SIG-M5 treated with dmso at 0.1 percent for 504 hours (cell line): ENCODE results near the gene SEMA3G.

Experiments
- DNase-seq: peaks from one replicate; lab custom pipeline; 2025; ENCODE audit not compliant: unreplicated experiment; lab: John Stamatoyannopoulos, UW

SEMA3G gene

DNA sequence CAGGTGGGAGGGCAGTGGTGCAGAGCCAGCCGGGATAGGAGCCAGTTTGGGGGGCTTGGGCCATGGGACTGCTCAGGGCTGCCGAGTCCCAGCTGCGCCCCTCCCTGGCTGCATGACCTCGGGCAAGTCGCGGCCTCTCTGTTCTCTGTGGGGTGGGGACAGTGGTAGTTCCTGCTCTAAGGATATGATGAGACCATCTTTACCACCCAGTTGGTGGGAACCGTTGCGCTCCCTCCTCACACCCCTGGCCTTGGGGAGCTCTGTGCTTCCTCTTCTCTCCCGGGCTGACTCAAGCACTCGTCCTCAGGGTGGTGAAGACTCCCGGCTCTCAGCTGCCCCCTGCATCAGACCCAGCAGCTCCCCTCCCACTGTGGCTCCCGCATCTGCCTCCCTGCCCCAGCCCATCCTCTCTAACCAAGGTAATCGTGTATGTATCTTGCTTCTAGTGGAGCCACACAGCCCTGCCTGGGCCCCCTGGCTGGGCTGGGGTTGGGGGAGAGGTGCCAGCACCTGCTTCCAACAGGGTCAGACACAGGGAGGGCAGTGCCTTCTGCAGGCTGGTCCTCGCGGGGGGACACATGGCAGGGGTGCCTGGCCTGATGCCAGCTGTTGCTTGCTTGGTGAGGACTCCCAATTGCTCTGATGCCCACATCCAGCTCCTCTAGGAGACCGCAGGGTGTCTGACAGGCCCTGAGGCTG is 35.1 kb upstream of the SEMA3G start:
- DNase-seq: no peak

DNA sequence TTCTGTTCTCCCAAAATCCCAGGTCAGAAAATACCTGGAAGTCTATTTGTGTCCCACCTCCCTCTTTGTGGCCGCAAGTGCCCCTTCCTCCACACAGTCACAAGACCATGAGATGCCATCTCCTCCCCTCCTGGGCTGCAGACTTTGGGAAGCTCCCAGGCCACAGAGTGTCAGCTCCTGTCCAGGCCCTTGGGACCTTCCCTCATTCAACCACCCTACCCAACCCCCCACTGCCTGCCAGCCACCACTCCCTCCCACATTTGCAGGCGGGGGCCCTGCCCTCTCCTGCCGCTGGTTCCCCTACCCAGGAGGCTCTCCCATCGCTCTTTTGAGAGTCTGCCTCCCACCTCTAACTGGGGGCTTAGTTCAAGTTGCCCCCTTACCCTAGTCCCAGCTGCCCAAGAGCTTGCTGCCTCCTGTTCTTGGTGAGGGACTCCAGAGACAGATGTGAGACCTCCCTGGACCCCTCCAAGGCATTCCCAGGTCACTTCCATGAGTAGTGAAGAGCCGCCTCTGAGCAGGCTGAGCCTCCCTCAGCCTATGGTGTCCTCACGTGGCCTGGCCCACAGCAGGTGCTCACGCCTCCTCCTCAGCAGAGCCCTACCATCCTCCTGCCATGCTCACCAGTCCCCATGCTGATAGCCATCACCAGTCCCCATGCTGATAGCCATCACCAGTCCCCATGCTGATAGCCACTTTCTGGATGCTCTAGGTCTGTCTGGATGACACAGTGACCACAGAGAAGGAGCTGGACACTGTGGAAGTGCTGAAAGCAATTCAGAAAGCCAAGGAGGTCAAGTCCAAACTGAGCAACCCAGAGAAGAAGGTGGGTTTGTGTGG is 34.4 kb upstream of the SEMA3G start:
- no peak for DNase-seq

DNA sequence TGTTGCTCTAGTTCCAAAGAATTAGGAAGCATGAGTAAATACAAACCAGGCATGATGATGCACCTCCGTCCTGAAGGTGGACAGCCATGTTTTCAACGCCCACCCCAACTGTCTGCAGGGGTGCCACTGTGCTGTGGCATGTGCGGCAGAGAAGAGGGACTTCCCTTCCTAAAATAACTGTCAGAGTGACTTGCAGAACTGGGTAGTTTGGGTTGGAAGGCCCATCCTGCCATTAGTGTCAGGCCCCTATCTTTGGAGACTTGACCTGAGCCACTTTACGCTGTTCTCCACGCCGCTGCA is 32.8 kb upstream of the SEMA3G start:
- DNase-seq: no peak

DNA sequence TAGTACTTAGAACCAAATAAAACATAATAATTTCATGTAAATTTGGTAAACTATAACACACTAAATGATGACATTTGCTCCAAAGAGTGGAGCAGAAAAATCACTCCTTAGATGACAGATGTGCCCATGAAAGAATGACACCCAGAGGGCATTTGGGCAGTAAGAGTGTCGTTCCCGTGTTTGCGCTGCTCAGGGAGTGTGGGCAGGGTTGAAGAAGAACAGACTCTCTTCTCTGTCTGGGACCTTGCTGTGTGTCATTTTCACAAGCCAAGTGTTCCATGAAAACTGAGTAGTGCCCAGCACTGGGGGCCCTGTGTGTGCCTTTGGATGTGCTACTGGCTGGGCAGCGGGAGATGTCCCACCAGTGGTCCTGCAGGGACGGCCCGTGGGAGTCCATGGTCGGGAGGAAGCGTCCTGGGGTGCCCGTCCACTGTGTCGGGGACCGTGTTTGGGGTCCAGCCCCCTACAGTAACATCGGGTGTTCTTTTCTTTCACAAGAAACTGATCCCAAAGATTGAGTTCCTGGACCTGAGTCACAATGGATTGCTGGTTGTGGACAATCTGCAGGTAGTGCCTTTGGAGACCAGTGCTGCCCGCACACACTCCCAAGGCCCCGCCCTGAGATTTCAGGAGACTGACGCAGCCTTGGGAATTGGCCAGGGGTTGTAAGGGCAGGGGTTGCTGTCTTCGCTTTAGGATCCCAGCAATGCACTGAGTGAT is 32.3 kb upstream of the SEMA3G start:
- DNase-seq: no peak

DNA sequence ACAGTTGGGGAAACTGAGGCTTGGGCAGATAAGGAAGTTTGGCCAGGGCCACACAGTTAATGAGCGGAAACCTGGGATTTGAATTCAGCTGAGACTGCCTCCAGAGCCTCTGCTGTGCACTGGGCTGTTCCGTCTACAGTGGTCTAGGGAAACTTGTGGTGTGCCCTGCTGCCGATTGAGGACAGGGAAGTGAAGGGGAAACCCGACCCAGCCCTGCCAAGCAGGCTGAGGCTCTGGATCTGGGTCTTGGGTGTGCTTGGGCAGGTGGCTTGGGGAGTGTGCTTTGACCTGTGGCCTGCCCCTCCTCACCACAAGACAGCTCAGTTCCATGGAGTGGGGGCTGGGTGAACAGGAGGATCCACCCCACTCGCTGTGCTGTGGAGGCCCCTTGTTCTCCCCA is 28.1 kb upstream of the SEMA3G start:
- DNase-seq: no peak

DNA sequence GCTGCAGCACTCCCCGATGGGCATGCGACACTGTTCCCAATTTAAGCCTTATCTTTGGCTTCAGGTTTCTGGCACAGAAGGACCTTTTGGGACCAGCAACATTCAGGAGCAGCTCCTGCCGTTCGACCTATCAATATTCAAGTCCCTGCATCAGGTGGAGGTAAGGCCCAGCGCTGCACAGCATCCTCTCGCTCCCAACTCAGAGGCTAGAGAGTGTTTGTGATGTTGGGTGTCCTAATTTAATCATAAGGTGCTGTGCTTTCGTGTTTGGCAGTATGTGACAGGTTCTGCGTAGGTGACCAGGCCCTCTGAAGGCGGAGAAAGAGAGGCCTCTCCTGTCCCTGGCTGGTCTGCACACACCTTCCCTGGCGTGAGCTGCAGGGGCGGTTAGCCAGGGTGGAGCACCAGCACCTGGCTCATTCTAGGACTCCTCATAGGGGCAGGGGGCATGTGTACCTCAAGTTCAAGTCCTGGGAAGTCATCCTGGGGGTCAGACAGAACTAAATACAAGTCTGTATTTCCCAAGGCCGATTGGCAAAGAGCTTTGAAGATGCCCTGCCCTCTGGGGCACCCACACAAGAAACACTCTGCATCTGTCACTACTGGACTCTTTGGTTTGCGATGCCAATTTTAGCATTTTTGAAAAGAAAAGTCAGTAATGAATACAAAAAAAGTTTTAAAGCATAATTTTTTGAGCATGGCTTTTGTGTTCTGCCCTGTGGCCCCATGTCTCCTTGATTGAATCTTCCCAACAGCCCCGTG is 27.5 kb upstream of the SEMA3G start:
- no peak for DNase-seq

DNA sequence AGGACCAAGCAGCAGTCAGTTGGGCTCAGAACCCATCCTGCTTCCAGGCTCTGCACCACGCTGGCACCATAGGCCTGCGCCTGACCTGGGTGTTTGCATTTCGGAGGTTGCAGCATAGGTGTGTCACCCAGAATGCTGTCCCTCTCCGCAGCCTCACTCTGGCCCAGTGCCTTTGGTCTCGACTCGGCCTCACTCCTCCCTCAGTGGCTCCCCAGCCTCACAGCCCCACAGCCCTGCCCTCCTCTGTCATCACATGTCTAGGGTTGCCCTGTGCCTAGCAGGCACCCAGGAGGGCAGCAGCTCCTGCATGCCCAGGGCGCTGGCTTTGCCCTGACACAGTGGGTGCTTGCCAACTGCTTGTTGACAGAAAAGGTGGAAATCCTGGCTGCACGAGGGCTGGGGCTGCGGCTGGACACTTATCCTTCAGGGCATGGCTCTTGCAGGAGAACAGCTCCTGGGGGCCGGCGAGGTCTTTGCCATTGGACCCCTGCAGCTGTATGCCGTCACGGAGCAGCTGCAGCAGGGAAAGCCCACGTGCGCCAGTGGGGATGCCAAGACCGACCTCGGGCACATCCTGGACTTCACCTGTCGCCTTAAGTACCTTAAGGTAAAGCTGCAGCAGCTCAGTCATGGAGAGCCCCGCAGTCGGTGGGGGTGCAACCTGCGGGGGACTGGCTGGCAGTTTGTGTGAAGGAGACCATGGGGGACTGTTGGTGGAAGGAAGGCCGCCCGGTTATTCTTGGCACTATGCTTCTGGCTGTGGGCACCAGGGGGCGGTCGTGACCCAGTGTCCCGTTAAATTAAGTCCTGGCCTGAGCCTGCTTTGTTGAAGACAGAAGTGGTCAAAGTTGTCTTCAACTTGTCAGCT is 26.7 kb upstream of the SEMA3G start:
- peak; percentile 47 for DNase-seq

DNA sequence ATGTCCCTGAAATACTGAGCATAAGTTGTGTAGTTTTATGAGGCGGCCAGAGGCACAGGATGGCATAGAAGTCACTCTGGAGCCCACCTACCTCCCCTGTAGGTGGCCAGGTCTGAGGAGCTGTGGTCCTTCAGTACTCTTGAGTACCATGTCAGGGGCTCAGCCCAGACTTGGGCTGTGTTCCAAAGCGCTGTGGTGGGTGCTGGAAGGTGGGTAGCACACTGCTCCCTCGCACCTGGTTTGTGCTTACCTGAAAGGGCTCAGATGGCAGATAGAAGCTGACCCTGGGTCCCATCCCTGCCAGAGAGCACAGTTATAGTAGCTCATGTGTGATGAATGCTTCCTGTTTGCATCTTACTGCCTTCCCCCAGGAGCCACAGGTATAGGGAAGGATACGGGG is 26.0 kb upstream of the SEMA3G start:
- no peak for DNase-seq

DNA sequence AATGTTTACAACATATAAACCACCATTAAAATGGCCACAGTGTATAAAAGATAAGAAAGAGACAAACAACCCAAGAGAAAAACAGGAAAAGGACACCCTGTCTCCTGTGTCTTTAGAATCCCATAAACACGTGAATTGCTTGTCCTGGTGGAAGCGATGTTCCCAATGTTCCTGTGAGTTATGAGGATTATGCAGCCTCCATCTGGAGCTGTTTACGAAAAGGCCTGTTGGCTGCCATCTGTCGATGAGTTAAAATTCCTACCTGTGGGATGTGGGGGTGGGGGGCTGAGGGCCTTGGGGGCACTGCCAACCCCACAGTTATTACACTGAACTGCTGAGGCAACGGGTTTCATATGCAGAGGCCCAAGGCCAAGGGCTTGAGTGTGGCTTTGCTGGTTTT is 24.1 kb upstream of the SEMA3G start:
- no peak for DNase-seq

DNA sequence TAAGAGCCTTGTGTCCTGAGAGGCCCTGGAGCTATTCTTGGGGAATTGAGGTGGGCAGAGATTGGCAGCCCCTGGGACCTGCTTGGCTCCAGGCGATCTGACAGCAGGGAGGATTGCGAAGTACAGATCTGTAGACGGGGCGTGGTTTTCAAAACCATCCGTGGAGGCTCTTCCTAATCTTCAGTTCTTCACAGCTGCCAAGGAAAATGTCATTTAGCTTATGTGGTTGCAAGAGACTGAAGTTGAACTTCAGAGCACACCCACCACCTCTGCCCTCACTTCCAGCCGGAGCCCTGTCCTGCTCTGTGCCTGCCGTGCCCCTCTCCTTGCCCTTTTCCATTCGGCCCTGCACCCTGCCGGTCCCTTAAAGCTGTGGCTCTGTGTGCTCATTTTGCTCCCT is 23.4 kb upstream of the SEMA3G start:
- peak; percentile 79 for DNase-seq

DNA sequence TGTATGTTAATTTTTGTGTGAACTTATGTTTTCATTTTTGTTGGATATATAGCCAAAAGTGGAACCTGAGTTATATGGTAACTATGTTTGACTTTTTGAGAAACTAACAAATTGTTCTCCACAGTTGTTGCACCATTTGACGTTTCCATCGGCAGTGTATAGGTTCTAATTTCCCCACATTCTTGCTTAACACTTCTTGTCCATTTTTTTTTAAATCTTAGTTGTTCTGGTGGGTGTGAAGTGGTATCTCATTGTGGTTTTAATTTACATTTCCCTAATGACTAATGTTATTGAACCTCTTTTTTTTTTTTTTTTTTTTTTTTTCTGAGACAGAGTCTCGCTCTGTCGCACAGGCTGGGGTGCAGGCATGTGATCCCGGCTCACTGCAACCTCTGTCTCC is 18.5 kb upstream of the SEMA3G start:
- DNase-seq: peak; percentile 9

DNA sequence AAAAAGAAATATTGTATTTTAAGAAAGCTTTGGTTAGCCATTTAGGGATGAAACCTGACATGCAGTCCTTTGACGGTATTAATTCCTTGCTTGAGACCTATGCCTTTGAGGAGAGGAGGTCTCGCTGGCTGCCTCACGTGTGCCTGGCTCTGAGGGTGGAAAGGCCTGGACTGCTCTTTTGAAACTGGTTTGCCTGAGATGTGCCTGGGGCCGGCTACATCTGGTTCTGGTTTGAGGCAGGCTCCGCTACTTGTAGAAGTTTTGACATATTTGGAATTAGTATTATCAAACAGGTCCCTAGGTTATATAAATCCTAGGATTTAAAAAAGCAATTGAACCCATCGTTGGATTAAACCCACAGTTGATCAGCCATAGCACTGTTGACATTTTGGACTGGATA is 17.0 kb upstream of the SEMA3G start:
- no peak for DNase-seq

DNA sequence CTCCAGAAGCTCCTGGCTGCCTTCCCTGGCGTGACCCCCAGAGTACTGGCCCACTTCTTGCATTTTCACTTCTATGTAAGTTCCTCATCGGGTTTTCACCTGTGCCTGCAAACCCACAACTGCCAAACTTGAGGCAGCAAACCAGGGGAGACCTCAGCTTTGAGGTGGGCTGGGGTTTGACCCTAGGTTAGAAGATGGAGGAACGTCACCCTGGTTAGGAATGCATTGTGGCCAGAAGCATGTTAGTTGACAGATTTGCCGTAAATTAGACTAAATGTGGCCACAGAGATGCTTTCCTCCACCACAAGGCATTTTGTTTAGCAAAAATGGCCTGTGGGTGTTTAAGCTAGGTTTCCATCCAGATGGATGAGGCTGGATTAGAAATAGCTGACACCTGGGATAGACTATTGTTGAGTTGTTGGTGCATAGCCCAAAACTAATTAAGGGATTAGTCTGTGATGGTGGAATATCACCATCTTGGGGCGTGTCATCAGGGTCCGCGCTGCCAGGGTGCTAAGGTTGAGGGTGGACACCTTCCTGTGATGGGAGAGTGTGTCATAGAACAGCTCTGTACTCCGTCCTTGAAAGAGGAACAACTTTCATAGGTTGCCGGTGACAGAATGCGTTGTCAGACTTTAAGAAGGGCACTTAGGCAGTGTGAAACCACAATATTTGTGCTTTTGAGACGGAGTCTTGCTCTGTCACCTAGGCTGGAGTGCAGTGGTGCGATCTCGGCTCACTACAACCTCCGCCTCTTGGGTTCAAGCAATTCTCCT is 14.1 kb upstream of the SEMA3G start:
- DNase-seq: no peak

DNA sequence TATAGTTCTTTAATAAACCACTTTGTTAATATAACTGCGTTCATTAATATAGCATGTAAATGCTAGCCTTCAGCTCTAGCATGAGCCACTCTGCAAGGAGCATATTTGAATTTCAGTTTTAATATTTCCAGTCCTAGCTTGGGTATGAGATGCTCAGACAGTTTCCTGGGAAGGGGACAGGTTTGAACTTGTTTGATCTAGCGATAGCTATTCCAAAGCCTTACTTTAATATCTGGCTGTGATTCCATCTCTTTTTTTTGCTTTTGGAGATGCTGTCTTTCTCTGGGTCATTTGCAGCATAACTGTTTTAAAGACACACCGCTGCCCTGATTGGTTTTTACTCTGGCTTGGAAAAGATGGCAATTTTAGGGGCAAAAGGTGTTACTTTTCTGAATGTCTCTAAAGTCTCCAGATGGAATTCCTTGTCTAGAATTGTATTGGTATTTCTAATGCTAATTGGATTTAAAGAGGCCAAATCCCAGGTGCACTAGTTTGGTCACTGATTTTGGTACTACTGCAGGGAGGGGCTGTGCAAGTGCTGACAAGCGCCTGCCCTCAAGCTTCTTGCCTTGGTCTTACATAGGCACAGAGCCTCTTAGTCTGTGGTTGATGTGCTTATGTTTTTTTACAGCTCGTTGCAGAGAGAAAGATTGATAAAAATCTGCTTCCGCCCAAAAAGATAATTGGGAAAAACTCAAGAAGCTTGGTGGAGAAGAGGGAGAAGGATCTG is 13.3 kb upstream of the SEMA3G start:
- DNase-seq: no peak

DNA sequence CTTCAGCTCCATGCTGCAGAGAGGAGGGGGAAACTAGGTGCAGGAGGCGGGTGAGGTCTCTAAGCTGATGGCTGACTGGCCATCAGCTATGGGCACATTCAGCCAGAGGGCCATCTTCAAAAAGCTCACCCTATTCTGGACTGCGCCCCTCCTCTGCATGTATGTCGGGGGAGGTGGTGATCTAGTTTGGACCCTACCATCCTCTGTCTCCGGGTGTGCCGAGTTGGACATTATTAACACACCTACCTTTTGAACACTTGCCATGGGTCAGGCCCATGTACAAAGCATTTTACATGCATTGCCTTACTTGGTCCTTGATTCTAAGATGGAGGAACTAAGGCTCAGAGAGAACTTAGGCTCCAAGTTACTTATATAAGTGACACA is 11.9 kb upstream of the SEMA3G start:
- DNase-seq: no peak

DNA sequence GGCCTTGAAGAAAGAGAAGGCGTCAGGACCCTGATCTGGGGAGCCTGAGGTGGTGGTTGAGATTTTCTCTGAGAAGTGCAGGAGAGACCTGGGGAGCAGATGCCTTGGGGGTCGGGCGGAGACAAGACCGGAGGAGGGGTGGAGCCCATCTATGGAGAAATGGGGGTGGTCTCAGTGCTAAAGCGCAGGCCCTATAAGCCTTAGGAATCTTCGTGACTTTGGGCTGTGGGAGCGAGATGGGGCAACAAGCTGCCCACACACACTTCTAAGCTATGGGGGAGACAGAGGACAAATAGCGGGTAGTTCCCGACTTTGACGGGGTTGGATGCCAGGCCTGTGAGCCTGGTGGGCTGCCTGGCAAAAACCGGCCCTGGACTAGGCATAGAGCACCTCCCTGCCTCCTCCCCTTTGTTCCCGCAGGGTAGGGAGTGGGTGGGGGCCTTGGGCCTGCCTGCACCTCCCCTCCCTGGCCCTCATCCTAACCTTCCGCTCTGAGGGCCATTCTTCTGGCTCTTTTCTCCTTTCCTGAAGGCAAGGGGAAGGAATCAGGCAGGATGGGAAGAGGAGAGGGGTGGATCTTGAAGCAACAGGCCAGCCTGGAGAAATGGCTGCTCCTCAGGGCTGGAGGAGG is 11.4 kb upstream of the SEMA3G start:
- no peak for DNase-seq

DNA sequence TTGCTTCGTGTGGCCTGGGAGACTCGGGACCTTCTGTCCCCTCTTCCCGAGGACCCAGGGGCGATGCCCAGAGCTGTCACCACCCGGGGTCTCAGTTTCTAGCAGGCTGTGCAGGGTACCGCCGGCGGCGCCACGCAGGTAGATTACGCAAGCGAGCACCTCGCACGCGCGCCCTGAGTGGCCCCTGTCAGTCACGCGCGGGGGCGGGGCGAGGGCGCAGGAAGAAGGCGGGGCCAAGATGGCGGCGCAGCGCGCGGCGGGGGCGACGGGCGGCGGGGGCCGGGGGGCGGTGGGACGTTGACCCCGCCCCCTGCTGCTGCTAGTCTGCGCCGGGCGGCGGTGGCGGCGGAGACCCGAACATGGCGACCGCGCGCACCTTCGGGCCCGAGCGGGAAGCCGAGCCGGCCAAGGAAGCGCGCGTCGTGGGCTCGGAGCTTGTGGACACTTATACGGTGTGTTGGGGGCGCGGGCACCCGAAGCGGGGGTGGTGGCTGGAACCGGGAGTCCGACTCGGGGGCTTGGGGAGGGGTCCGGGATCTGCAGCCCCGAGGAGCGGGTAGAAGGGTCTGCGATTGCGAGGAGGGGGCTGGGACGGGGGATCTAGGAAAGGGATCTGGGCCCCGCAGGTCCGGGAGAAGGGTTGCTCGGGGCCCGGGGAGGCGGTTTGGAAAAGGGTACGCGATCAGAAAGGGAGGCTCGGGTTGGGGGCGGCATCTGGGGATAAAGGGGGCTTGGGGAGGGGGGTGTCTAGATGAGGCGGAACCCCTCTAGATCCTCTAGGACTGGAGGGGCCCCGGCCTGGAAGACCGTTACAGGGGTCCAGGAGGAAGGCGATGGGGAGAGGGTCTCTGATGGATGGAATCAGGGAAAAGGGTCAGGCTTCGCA is 10.6 kb upstream of the SEMA3G start, which contains the start of gene NISCH:
TSS of gene NISCH (plus strand) at position 322 of the 886 bp plus-strand sequence. CDS start at position 360, 38 bp downstream.
- peak; percentile 72 for DNase-seq

DNA sequence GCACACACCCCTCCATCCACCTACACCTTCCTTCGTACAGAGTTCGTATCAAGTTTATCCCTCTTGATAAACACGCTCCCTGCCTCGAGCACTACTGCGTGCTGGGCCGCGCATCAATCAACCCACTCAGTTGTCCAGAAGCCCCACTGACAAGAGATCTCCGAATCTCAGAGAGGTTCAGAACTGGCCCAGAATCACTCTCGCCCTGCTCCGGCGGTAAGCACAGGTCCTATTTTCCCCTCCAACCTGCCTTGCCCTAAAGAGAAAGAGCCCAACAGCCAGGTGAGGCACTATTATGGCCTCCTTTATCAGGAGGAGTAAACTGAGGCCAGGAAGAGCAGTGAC is 10.0 kb upstream of the SEMA3G start:
- no peak for DNase-seq
